PFSK-1 (cell line): Measurements from ENCODE around the gene KRTAP10-3.
"Not testable (repeated sequence)": the region's sequence is repeated elsewhere in the genome, so short reads cannot be mapped to it uniquely, and the experiment has no call there.

Experiments used
- FOXP2 ChIP-seq: optimal IDR thresholded peaks from 2 replicates; pipeline ENCODE3; 2011; ENCODE audit warnings: borderline replicate concordance, control low read depth, inconsistent platforms; ENCODE audit not compliant: insufficient read depth; ENCODE audit errors: extremely low read length, extremely low read depth
- POLR2AphosphoS5 ChIP-seq: IDR thresholded peaks from 2 replicates; pipeline ENCODE4 v1.6.1; 2012; ENCODE audit warnings: low read depth, mild to moderate bottlenecking, control low read depth, low read length, moderate library complexity
- REST ChIP-seq, 2 experiments: IDR thresholded peaks; 2 replicates each; pipeline versions ENCODE4 v1.6.1 to v1.8.0; 2011 to 2012; ENCODE audit warnings: low read depth in 2 of 2, low read length in 2 of 2, control low read depth in 1 of 2, inconsistent platforms in 1 of 2, mild to moderate bottlenecking in 1 of 2, moderate library complexity in 1 of 2; ENCODE audit not compliant: insufficient read depth in 1 of 2
- SIN3A ChIP-seq: IDR thresholded peaks from 2 replicates; pipeline ENCODE4 v1.6.1; 2012; ENCODE audit warnings: mild to moderate bottlenecking, low read length, moderate library complexity, borderline replicate concordance; ENCODE audit not compliant: insufficient read depth
- TAF1 ChIP-seq: IDR thresholded peaks from 2 replicates; pipeline ENCODE4 v1.6.1; 2012; ENCODE audit warnings: low read length, control low read depth, borderline replicate concordance; ENCODE audit not compliant: insufficient read depth

The KRTAP10-3 gene

GRCh38 chr21:44580231-44580821 is 21.7 kb upstream of the KRTAP10-3 start, which contains the start of gene KRTAP10-5:
KRTAP10-5 (minus strand) TSS chr21:44580604; CDS start chr21:44580578, 26 bp downstream.
- not testable (repeated sequence) for TF ChIP-seq POLR2AphosphoS5; SIN3A; REST (IDR thresholded peaks at IDR 0.05; ENCODE audit: insufficient read depth in 1 of 2, low read depth in 2 of 2, low read length in 2 of 2)

- no peak for TF ChIP-seq POLR2AphosphoS5
- TF ChIP-seq TAF1: no peak
- TF ChIP-seq REST (IDR thresholded peaks at IDR 0.05; ENCODE audit: insufficient read depth in 1 of 2, low read depth in 2 of 2, low read length in 2 of 2): no peak
- TF ChIP-seq FOXP2: no peak
- TF ChIP-seq SIN3A: no peak
Measured at GRCh38 chr21:44579833-44580144, 21.2 kb upstream of the KRTAP10-3 start.

- no peak for TF ChIP-seq REST (IDR thresholded peaks at IDR 0.05; ENCODE audit: insufficient read depth in 1 of 2, low read depth in 2 of 2, low read length in 2 of 2)
- no peak for TF ChIP-seq FOXP2
- TF ChIP-seq POLR2AphosphoS5: no peak
Measured at GRCh38 chr21:44579056-44579832, 20.6 kb upstream of the KRTAP10-3 start.

GRCh38 chr21:44578371-44579055 is 19.9 kb upstream of the KRTAP10-3 start:
- TF ChIP-seq FOXP2: no peak
- no peak for TF ChIP-seq POLR2AphosphoS5
- no peak for TF ChIP-seq REST (IDR thresholded peaks at IDR 0.05; ENCODE audit: insufficient read depth in 1 of 2, low read depth in 2 of 2, low read length in 2 of 2)
- no peak for TF ChIP-seq TAF1
- no peak for TF ChIP-seq SIN3A

GRCh38 chr21:44576025-44576420 is 17.4 kb upstream of the KRTAP10-3 start:
- TF ChIP-seq POLR2AphosphoS5 (no peak), TAF1 (no peak), REST (IDR thresholded peaks at IDR 0.05; ENCODE audit: insufficient read depth in 1 of 2, low read depth in 2 of 2, low read length in 2 of 2) (no peak), FOXP2 (no peak), SIN3A (no peak)
